AG08395 (cell line): ENCODE data around the gene PRSS36.

Experiments
- DNase-seq: peaks from one replicate; pipeline ENCODE4 v3.0.0; 2012; ENCODE audit warnings: mixed read lengths, low spot score

Gene PRSS36

DNA sequence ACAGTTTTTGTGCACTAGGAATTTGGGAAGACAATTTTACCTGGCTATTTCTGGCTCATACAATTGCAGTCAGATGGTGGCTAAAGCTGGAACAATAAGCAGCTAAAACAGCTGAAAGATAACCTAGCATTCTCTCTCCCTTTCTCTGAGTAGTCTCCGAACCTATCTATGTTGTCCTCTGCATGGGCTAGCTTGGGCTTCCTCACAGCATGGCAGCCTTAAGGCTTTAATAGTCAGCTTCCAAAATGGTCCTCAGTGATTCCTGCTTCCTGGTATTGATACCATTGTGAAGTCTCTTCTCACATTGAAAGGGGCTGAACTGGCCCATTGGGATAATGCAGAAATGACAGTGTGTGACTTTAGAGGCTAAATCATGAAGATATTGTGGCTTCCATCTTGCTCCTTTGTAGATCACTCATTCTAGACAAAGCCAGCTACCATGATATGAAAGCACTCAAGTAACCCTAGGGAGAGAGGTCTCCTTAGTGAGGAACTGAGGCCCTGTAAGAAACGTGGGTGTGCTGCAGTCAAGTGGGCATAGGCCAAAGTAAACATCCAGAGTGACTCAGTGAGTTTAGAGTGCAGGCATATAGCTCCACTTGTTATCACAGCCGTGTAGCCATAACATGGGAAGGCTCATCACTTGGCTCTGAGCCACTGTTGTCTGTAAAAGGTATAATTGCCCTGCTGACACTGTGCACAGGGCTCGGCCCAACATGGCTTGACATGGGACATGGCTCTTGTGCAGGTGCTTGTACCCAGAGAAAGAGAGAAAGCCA, 49.8 kb downstream of the PRSS36 start:
- DNase-seq = no peak

DNA sequence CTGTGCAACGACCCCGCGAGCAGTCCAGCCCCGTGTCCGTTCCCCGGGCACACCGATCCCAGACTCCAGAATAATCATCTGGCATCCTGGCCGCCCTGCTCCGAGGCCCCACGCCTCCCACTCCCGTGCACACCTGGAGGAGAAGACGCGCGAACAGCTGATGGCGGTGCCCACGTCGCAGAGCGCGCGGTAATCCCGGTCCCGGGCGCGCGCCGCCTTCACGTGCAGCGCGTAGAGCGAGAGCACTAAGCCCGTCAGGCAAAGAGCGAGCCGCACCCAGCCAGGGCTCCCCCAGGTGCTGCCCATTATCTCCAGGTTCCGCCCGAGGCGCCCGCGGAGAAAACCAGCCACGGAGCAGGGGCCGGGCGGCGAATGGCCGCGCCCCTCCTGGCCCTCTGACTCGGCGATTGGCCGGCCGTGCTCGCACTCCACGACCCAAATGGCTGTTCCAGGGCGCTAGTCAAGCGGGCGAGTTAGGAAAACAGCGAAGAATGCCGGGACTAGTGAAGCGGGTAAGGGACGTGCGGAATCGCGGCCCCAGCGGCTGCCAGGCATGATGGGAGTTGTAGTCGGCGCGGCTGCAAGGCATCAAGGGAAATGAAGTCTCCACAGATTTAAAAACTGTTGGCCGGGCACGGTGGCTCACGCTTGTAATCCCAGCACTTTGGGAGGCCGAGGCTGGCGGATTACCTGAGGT, 55.3 kb downstream of the PRSS36 start, which contains the start of gene VKORC1:
TSS of gene VKORC1 (minus strand) at position 374 of the 697 bp plus-strand sequence. CDS start at position 306, 68 bp downstream.
- DNase-seq = peak; percentile 97

GRCh38 chr16:31094088-31094423, 55.8 kb downstream of the PRSS36 start:
- no peak for DNase-seq

DNA sequence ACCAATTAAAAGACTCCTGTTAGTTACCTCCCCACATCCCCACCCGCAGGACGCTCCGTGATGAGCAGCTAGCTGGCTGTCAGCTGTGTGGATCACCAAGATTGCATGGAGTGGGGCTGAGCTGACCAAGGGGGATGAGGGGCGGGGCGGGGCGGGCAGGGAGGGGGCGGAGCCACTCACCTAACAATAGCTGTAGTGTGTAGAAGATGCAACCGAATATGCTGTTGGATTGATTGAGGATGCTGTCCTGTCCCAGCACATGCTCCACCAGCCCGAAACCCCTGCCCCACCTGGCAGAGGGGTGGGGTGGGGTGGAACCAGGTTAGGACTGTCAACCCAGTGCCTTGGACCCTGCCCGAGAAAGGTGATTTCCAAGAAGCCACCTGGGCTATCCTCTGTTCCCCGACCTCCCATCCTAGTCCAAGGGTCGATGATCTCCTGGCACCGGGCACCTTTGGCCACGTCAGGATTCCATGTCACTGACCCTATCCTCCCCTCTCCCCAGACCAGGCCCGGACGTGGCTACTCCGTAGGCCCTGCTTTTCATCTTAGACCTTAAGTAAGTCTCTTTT, 56.6 kb downstream of the PRSS36 start:
- DNase-seq = peak; percentile 56

DNA sequence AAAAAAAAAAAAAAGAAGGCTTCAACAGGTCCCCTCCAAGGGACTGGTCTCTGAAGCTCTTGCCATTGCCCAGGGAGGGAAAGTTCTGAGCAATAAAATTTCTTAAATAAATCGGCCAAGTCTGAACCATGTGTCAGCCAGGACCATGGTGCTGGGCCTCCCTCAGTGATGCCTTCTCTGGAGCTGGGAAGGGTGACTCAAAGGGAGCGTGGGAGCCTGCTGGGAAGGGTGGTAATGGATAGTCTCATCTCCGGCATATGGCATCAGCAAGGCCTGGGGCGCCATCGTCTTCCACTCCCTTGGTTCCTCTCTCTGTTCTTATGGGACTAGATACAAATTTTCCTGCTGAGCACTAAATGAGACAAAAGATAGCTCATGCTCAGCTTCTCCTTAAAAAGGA, 57.5 kb downstream of the PRSS36 start:
- DNase-seq = no peak

DNA sequence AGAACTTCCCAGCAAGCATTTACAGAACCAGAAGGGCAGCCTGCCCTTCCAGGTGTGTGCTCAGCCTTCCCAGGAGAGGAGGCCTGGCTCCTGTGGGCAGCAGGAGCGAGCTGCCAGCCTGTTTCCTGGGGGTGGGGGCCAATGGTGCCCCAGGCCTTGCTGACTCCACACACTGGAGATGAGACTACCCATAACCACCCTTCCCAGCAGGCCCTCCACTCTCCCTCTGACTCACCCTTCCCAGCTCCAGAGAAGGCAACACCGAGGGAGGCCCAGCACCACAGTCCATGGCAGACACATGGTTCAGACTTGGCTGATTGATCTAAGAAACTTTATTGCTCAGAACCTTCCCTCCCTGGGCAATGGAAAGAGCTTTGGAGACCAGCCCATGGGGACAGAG, 59.3 kb downstream of the PRSS36 start:
- DNase-seq = peak; percentile 56

- no peak for DNase-seq
These were observed 60.7 kb downstream of the PRSS36 start for GRCh38 chr16:31089199-31089598.
